Measurements from ENCODE around the gene NDST4.

GRCh38 chr4:114921790-114922591 is 191.4 kb downstream of the NDST4 start:
- TF ChIP-seq CTCF (IDR thresholded peaks at IDR 0.05) = no peak
- TF ChIP-seq POLR2A (IDR thresholded peaks at IDR 0.05) = no peak
